HG03060 (cell line): ENCODE measurements around the gene S100A4.

ENCODE experiments used
- ATAC-seq: cut with Tn5 transposase; IDR thresholded peaks from one replicate; pipeline ENCODE4 v1.9.1; 2021; ENCODE audit warnings: low read depth, moderate number of reproducible peaks; ENCODE audit not compliant: unreplicated experiment

S100A4 gene

DNA sequence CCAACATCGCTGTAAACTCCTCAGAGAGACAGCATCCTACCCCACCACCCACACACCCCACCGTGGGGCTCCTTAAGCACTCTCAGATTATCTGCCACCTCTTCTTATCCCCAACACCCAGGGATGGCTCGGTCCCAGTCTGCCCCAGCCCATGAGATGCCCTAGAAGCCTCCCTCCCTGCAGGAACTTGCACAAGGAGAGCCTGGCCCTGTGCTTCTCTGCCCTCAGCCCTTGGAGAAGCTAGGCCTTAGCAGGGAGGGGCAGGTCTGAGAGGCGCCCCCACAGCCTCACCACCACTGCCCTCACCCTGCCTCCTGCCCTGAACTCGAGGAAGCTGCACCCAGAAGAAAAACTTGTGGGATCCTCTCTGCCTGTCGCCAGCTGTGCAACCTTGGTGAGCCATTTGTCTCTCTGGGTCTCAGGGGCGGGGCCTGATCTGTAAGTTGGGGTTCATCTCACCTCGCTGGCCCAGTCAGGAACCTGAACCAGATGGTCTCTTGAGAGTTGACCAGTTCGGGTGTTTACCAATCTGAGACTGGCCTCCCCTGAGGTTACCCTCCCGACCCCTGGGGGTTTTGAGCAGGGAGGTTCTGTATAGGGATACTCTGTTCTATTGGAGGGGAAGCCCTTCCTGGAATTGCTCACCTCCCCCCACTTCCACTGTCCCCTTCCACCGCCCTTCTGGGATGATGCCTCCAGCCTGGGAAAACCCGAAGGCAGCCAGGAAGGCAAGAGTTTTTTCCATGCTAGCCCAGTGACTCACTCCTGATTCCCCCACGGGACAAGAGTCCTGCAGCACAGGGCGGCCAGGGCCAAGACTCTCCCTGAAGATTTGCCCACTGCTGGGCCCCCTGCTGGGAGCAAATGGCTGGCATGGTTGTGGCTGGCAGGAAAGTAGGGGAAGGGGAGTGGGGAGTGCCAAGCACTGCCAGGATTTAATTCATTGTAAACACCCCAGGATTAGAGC is 3.4 kb upstream of the S100A4 start, which contains the start of gene S100A3:
S100A3 (minus strand) TSS at position 537 of the 967 bp plus-strand sequence. CDS start 773 bp downstream, outside the sequence.
- no peak for ATAC-seq

DNA sequence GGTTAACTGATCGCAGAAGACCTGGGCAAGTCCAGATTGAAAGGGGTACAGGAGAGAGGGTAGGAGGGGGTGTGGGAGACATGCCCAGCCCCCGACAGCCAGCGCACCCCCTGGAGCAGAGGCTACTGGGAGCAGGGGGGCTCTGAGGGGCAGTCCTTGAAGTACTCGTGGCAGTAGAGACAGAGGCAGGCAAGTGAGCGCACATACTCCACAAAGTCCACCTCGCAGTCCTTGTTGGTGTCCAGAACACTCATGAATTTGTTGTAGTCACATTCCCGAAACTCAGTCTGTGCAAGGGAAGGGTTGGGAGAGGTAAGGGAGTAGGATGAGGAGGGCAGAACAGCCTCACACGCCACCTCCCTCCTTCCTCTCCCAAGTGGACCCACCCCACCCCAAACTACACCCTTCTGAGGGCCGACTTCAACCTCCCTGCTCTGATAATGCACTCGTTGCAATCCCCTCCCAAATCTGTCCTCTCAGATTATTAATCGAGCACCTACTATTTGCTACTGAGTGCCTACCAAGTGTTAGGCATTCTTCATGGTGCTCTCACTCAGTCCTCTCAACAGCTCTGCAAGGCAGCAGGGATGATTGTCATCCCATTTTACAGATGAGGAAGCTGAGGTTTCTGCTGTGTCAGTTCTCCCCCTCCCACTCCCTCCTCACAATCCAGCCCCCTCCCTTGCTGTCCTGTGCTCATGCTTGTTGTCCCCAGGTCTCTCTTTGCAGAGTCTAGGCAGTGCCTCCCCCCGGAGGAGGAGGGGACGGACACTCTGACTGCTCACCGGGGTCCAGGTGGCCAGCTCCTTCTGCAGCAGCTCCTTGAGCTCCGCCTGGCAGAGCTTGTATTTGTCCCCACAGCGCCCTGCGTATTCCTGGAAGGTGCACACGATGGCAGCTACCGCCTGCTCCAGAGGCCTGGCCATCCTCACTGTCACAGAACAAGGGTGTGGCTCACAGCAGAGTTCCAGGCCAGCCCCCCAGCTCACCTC is 2.2 kb upstream of the S100A4 start:
- ATAC-seq: no peak

DNA sequence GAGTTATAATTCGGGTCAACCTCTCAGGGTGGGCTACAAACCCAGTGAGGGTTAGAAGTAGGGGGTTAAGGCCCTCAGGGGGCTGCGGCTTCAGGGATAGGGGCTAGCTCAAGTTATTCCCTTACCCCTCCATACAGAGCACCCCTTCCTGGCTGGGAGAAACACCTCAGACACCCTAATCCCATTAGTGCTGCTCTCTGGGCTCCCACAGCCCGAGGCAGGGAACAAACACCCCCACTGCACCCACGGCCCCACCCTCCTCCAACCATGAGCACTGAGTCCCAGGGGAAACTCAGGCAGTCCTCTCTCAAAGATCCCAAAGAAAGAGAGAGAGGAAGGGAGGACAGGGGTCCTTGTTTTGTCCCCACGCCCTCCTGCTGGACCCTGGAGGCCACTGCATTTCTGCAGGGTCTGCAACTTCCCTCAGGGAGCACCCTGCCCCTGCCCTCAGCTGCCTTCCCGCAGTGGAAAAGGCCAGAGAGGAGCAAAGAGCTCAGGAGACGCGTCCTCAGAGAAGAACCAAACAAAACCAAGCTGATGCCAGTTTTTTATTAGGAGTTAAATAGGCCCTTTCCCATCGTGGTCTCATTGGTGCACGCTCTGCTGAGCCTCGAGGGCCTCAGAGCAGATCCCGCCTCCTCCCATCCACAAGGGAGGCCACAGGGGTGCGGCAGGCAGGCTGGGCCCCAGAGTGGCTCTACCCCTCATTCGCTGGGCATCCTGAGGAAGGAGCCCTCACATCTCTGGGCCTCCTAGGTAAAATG is 1.4 kb upstream of the S100A4 start:
- no peak for ATAC-seq

DNA sequence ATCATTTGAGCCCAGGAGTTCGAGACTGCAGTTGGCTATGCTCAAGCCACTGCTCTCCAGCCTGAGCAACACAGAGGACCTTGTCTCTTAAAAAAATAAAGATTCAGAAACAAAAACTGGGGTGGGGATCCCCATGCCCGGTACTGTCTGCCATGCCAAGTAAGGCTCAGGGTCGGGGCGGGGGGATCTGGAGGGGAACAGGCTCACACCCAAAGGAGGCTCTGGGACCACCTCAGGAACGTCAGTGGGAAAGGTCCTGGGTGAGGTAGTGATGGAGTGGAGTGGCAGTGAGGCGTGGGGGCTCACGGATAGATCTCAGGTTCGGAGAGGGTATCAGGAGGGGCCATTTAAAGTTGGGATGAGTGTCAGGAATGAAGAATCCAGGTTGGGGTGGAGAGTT is 765 bp upstream of the S100A4 start:
- no peak for ATAC-seq

DNA sequence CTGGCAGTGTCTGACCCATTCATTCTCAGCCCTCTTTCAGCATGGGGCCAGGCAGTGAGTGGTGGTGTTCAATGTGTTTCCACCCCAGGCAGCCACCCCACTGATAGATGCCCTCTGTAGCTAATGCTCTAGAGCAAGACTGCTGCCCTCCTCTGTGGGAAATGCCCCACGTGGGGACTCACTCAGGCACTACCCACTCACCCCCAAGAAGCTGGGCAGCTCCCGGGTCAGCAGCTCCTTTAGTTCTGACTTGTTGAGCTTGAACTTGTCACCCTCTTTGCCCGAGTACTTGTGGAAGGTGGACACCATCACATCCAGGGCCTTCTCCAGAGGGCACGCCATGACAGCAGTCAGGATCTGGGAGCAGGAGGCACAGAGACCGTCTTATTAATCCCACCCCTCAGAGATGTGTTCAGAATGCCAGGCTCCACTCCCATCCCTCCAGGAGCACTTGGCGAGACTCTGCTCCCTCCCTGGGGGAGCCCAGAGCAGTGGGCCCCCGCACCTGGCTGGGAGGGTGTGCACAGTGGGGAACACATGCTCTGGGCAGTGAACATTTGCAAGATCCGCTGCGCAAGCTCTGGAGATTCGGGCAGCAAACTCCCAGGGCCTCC is 1.0 kb downstream of the S100A4 start:
- ATAC-seq: no peak

DNA sequence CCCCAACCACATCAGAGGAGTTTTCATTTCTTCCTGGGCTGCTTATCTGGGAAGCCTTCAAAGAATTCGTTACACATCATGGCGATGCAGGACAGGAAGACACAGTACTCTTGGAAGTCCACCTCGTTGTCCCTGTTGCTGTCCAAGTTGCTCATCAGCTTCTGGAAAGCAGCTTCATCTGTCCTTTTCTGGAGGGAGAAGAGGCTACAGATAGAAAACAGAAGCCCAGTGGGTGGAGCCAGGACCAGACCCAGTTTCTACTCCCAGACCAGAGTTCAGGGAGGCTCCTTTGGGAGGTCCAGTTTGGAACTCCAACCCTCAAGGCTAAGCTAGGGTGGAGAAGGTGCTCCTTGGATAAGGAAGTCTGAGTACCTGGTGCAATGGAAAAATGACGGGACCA is 1.9 kb downstream of the S100A4 start:
- ATAC-seq: no peak

DNA sequence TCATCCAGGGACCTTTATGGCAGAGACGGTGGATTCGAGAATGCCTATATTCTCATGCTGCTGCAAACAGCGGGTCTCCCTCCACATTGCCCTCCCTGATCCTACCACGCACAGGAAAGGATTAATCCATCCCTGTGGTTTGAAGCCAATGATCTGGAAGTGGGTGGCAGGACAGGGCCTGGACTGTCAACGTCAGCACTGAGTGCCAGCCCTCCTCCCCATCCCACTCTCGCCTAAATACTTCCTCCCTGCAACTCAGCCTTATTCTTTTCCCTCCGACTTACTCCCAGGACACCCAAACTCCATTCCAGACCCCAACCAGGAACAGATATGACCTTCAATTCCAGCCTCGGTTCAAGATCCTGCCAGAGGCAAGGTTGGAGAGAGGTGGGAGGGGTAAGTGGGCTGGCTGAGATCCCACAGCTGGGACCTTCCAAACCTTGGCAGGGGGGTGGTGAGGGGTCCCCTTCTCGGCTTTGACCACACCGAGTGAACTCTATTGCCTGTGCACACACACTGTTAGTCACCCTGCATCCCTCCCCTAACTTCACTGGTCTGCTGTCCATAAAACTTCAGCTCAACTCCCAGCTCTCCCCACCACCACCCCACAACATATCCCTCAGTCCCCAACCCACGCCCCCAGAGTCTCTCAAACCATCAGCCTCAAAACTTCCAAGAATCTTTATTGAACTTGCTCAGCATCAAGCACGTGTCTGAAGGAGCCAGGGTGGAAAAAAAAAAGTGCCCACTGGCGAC is 2.5 kb downstream of the S100A4 start:
- ATAC-seq: no peak

DNA sequence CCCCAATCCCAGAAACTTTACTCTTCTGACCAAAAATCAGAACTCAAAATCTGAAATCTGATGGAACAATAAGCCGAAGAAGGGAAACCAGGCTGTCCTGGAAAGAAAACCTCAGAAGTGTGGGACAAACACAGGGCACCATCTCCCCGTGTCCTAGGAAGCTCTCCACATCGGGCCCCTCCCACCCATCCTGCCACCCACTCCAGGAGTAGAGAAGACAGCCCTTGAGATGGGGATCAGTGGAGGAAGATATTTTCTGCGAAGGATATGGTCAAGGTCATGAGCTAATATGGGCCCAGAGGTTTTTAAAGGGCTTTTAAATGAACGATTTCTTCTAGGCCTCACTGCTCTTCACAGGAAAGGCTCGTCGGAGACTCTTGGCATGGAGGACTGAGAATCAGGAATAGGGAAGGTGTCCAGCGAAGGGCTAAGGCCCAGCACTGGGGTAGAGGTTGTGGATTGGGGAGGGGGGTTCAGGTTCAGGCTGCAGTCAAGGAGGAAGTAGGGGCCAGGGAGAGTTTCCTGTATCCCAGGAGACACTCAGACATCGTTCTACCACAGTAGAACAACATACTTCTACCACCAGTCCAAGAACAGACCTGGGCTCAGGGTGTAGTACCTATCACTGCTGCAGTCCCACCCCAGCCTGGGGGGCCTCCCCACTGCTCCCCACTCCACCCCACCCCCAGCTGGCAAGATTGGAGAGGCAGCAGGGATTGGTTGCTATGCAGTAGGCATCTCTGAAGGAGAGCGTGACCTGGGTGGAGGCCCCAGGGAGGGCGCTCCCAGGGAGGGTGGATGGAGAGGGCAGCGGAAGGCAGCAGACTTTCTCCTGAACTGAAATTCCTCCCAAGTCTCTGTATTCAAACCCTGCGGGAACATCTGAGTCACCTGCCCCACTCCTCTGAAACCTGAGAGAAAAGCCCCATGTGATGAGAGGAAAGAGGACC is 3.7 kb downstream of the S100A4 start:
- no peak for ATAC-seq

DNA sequence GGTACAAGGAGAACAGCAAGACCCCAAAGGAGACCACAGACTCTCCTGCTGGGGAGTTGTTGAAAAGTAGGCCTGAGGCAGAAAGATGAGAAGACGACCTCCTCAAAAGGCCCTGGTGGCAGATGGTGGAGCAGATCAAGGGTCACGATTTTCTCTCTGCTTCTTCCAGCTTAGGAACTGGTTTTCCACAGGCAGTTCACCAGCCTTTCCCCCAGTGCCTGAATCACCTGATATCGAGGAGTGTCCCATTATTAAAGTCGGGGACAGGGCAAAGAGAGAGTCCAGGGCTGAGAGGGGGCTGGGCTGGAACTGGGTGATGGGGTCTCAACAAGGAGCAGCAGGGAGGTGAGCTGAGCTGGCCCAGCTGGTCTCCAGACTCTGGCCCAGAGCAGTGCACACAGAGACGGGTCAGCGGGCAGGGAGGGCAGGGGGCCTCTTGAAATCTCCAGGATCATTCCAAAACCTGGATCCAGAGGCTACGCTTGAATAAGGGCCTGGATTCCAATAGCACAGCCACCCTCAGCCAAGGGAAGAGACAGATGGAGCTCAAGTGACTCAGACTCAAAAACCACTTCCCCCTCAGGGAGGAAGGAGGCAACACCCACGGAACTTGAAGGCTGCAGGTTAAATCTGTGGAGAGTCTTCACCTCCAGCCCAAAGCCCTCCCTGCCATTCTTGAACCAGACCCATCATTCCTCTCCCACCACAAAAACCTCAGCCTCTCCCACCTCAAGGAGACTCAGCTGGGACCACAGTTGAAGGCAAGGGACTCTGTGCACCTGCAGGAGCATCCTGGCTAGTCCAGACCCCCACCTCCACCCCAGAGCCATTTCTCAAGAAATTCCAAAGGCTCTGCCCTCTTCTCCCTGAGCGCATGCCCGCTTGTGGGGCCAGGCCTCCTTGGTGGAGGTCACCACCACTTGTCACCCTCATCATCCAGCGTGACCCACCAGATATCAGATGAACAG is 4.9 kb downstream of the S100A4 start, which contains the start of gene S100A5:
S100A5 (minus strand) TSS at position 541 of the 968 bp plus-strand sequence. CDS start 743 bp downstream, outside the sequence.
- no peak for ATAC-seq

DNA sequence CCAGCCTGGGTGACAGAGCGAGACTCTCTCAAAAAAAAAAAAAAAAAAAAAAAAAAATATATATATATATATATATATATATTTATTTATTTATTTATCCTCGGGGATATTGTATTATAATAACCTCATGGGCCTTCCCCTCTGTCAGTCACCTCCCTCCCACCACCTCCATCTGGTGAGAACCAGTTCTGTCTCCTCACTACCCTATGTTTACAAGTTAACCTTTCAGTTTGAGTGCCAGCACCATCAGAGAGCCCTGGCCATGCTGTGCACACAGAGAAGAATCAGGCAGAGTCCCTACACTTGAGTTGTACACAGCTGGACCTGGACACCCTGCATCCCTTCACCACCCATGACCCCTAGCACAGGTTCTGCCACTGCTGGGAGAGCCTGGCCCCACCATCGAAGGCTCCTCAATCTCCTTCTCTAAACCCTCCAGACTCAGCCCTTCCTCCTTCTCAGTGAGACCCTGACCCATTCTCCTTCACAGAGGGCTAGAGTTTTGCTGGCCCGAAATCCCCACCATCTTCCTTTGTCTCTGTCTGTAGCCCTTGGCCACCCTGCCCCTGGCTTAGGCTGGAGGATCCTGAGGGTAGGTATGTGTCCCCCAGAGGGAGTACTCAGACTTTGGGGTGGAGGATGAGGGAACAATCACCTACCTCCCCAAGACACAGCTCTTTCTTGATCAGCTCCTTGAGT is 6.1 kb downstream of the S100A4 start:
- ATAC-seq: no peak

DNA sequence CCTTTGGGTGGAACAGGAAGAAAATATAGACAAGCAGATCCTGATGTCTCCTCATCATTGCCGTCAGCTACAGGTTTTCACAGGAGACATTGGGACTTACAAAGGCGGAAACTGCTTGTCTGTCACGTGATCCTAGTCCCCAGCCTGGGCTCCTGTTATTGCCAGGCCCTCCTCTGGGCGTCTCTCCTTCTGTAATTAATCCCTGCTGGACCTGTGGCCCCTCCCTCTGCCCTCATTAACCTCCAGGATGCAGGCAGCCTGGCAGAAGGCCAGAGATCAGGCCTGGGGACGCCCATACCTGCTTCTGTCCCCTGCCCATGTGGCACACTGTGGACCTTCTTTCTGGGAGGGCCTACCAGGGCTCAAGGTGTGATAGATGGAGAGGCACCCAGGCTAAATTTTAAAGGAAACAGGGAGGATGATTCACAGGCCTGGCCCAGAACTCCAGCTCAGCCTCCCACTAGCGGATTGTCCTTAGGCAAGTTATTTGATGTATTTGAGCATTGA is 7.2 kb downstream of the S100A4 start:
- no peak for ATAC-seq

DNA sequence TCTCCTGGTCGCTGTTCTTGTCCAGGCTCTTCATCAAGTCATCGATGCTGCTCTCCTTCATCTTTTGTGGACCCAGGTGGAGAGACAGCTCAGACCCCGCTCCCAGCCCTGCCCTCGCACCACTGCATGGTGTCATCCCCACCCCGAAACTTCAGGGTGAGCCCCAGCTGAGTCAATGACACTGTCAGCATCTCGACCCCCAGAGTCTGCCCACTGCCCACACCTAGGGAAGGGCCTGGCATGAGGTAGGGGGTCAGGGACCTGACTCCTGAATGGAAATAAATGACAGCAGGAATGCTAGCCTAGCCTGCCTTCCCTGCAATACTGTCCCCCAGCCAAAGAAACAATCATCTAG is 8.3 kb downstream of the S100A4 start:
- no peak for ATAC-seq

DNA sequence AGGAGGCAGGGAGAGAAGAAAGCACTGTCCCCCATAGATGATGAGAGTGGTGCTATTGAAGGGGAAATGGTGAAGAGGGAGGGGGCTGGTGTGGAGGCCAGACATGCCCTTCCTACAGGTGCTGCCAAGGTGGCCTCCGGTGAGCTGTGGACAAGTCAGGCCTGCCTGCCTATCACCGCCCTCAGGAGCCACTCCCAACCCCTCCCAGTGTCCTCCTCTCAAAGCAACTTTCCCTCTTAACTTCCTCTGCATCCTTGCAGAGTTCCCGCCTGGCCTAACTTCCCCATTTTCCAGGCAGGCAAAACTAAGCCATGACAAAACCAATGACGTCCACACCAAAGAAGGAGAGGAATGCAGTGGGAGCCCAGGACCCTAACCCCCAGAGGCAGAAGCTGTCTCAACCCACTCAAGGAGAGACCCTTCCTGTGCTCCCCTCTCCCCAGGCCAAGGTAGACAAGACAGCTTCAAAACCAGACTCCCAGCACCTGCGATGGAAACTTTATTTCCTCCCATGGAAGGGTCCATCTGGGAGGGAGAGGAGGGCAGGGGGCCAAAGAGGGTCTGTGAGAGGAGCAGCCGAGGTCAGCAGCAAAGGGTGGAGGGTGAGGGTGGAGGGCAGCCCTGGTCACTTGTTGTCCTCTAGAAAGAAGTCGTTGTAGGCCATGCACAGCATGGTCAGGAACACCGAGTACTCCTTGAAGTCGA is 8.8 kb downstream of the S100A4 start:
- ATAC-seq: no peak

DNA sequence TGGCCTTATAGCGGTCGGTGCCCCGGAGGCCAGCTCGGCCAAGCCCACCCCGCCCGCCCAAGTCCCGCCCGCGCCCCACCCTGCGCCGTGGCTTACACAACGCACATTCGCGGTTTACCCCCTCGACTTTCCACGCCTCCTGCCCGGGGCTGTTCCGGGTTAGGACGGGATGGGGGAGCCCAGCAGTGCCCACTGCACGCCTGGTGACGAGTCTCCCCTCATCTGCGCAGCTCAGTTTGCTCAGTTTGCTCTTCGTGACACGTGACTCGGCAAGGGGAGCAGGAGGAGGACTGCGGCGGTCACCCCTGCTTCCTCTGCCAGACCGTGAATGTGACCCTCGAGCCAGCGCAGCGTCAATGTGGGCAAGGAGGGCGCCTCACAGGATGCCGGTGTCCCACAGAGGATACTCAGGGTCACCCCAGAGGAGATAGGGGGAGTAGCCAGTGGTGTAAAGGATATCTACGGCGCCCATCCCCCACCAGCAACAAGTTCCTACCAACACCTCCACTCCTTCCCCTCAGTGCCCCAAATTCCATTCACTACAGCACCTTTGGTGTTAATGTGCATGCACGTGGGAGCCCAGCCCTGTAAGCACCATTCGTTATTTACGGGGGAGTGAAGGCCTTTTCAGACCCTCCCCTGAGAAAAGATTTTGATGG is 9.5 kb downstream of the S100A4 start:
- ATAC-seq: no peak
